Esophagus muscularis mucosa (tissue), 4 donors: ENCODE results near the gene APOLD1. TPM values are rescaled to one million over a fixed set of nuclear protein-coding genes. Genes with fewer than 3 reads are reported as not detected.

ENCODE experiments used
- DNase-seq: peaks from one replicate; pipeline ENCODE4 v3.0.0-alpha.2; 2017; ENCODE audit errors: extremely low spot score
- H3K27ac ChIP-seq, 4 donors: fragments of 200-600 bp; sonication (generic); replicated peaks in 1 of 4; 1 replicate in 3 of 4; 2 replicates in 1 of 4; pipeline ENCODE4 v1.5.1; 2016 to 2019; ENCODE audit warnings: mild to moderate bottlenecking in 1 of 4
- H3K27me3 ChIP-seq, 4 donors: fragments of 200-600 bp; sonication (generic); one replicate each; pipeline versions ENCODE4 v1.5.1 to v1.6.0; 2016 to 2019
- H3K36me3 ChIP-seq, 4 donors: fragments of 200-600 bp; sonication (generic); one replicate each; pipeline ENCODE4 v1.5.1; 2016 to 2019
- H3K4me1 ChIP-seq, 4 donors: fragments of 200-600 bp; sonication (generic); one replicate each; pipeline ENCODE4 v1.5.1; 2016 to 2019
- H3K4me3 ChIP-seq, 4 donors: fragments of 200-600 bp; sonication (generic); 1 replicate in 2 of 4; 2 replicates in 2 of 4; pipeline ENCODE4 v1.5.1; 2016 to 2019; ENCODE audit warnings: mild to moderate bottlenecking in 4 of 4, moderate library complexity in 1 of 4
- H3K9me3 ChIP-seq, 4 donors: fragments of 200-600 bp; sonication (generic); 1 replicate in 3 of 4; 2 replicates in 1 of 4; pipeline ENCODE4 v1.5.1; 2016 to 2019
- CTCF ChIP-seq, 3 experiments: fragments of 200-600 bp in 2 of 3; fragments of 450-650 bp in 1 of 3; sonication (generic) in 2 of 3; IDR thresholded peaks; one replicate each; pipeline ENCODE4 v1.5.1; 2017 to 2019; ENCODE audit warnings: antibody characterized with exemption in 3 of 3, mild to moderate bottlenecking in 2 of 3, moderate library complexity in 1 of 3
- EP300 ChIP-seq: sonication (generic); formaldehyde crosslinking; IDR thresholded peaks from one replicate; pipeline ENCODE4 v1.6.1; 2017; ENCODE audit warnings: antibody characterized with exemption
- POLR2A ChIP-seq: fragments of 450-650 bp; IDR thresholded peaks from one replicate; pipeline ENCODE4 v1.6.1; 2017; ENCODE audit warnings: antibody characterized with exemption, moderate library complexity, mild to moderate bottlenecking, low read depth
- POLR2AphosphoS5 ChIP-seq, 2 donors: sonication (generic); formaldehyde crosslinking; IDR thresholded peaks; one replicate each; pipeline ENCODE4 v1.6.1; 2017; ENCODE audit warnings: antibody characterized with exemption in 2 of 2
- WGBS: methylation state at CpG from one replicate; pipeline ENCODE4 v1.1.5; 2018; 5-methylcytosine and 5-hydroxymethylcytosine counted together
- intact Hi-C: fragments of 100-400 bp; cut with DNase I; formaldehyde crosslinking; loops from one replicate; pipeline ENCODE4 v1.15.1; 2023
- total RNA-seq, 4 donors: library from RNA; depleted of rRNA; stranded (reverse); fragments of >200 nt; gene quantifications; one replicate each; pipeline versions ENCODE4 v1.1.0 to v1.2.1, GENCODE V29; 2016

Gene APOLD1
- total RNA-seq, 4 donors from 2014 or later, result 13.3 to 49.4 (median 37.1) TPM

GRCh38 chr12:12770262-12770661, 15.2 kb upstream of the APOLD1 start:
- WGBS, result 96% methylated on average over 6 of the region's 6 CpGs
- Histone ChIP-seq H3K36me3 (no peaks in the 10 kb centered on the region), H3K4me3 (no peak overlapping the region), H3K9me3 (peaks cover 0 to 17% (median 0%) of the 10 kb centered on the region in 4 donors), H3K4me1 (no peaks in the 10 kb centered on the region), H3K27me3 (no peaks in the 10 kb centered on the region), H3K27ac (no peak overlapping the region)
- DNase-seq, result no peak
- intact Hi-C loops, result no loop called here
- no peak for TF ChIP-seq POLR2A
- TF ChIP-seq CTCF (IDR thresholded peaks at IDR 0.05), result no peak
- no peak for TF ChIP-seq POLR2AphosphoS5 (IDR thresholded peaks at IDR 0.05)

DNA sequence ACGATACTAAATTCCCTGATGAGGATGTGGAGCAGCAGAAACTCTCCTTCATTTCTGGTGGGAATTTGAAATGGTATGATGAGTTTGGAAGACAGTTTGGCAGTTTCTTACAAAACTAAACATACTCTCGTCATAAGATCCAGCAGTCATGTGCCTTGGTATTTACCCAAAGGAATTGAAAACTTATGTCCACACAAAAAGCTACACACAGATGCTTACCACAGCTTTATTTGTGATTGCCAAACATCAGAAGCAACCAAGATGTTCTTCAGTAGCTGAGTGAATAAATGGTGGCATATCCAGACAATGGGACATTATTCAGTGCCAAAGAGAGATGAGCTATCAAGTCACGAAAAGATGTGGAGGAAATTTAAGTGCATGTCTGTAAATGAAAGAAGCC, 10.7 kb upstream of the APOLD1 start:
- no peaks in the 10 kb centered on the region for H3K36me3 ChIP-seq
- peaks cover 9 to 11% (median 10%) of the 10 kb centered on the region in 4 donors for H3K4me1 ChIP-seq
- 85% methylated on average over 3 of the region's 3 CpGs for WGBS
- H3K9me3 ChIP-seq, result peaks cover 0 to 10% (median 0%) of the 10 kb centered on the region in 4 donors
- no peaks in the 10 kb centered on the region for H3K27me3 ChIP-seq
- no peak overlapping the region for H3K4me3 ChIP-seq
- no peak for TF ChIP-seq POLR2A
- no peak for TF ChIP-seq CTCF (IDR thresholded peaks at IDR 0.05)
- TF ChIP-seq EP300, result no peak
- no peak for TF ChIP-seq POLR2AphosphoS5 (IDR thresholded peaks at IDR 0.05)
- intact Hi-C loops, result no loop called here
- DNase-seq, result no peak
- H3K27ac ChIP-seq, result no peak overlapping the region

GRCh38 chr12:12776261-12776660, 9.2 kb upstream of the APOLD1 start:
- intact Hi-C loops, result no loop called here
- peaks cover 14 to 19% (median 16%) of the 10 kb centered on the region in 4 donors for H3K4me1 ChIP-seq
- TF ChIP-seq CTCF (IDR thresholded peaks at IDR 0.05) (no peak), POLR2A (no peak), EP300 (no peak), POLR2AphosphoS5 (IDR thresholded peaks at IDR 0.05) (no peak)
- no peaks in the 10 kb centered on the region for H3K9me3 ChIP-seq
- no peak overlapping the region for H3K4me3 ChIP-seq
- no peak overlapping the region for H3K27ac ChIP-seq
- DNase-seq, result no peak
- WGBS, result 75% methylated on average over 5 of the region's 5 CpGs
- no peaks in the 10 kb centered on the region for H3K36me3 ChIP-seq
- no peaks in the 10 kb centered on the region for H3K27me3 ChIP-seq

DNA sequence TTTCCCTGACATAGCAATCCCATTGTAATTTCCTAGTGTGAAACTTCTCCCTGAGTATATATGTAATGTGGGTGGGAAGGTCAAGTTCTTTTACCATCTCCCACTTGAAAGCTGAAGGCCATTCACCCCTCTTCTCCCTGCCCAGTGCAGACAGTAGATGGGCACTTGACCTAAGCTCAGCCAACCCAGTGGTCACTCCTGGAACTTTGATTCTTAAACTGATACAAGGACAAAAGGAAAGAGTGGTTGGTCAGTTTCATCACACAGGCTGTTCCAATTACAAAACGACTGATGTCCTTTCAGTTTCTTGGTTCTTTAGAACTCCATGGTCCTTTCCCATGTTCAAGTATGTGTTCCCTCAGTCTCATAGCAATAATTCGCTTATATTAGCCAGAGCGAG, 8.4 kb upstream of the APOLD1 start:
- WGBS, result 87% methylated on average over 3 of the region's 3 CpGs
- H3K27me3 ChIP-seq, result no peaks in the 10 kb centered on the region
- intact Hi-C loops, result no loop called here
- TF ChIP-seq CTCF (IDR thresholded peaks at IDR 0.05) (no peak), EP300 (no peak), POLR2A (no peak), POLR2AphosphoS5 (IDR thresholded peaks at IDR 0.05) (no peak)
- H3K36me3 ChIP-seq, result no peaks in the 10 kb centered on the region
- no peaks in the 10 kb centered on the region for H3K9me3 ChIP-seq
- no peak overlapping the region for H3K27ac ChIP-seq
- H3K4me1 ChIP-seq, result peaks cover 14 to 19% (median 16%) of the 10 kb centered on the region in 4 donors
- no peak overlapping the region for H3K4me3 ChIP-seq
- DNase-seq, result no peak

DNA sequence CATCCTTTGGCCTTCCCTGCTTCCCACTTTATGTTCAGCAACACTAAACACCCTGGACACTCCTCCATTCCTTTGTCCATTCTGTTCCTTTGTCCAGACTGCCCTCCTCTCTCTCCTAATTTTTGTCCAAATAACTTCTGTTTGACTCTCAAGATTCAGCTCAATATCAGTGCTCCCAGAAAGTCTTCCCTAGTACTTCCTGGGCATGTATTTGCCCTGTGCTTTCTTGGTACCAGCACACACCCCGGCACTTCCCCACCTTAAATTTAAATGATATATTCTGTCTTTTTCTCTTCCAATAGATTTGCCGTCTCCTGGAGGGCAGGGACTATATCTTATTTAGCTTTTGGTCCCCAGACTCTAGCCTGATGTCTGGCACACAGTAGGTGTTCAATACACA, 6.5 kb upstream of the APOLD1 start:
- Histone ChIP-seq H3K4me3 (no peak overlapping the region), H3K36me3 (no peaks in the 10 kb centered on the region), H3K4me1 (peaks cover 16 to 19% (median 17%) of the 10 kb centered on the region in 4 donors), H3K27me3 (no peaks in the 10 kb centered on the region), H3K27ac (no peak overlapping the region), H3K9me3 (no peaks in the 10 kb centered on the region)
- intact Hi-C loops, result no loop called here
- DNase-seq, result no peak
- TF ChIP-seq EP300 (no peak), POLR2AphosphoS5 (IDR thresholded peaks at IDR 0.05) (no peak), CTCF (IDR thresholded peaks at IDR 0.05) (no peak), POLR2A (no peak)
- WGBS, result 90% methylated on average over 2 of the region's 2 CpGs
